Measurements from ENCODE around the gene IL19.
"Not testable (repeated sequence)": the region's sequence is repeated elsewhere in the genome, so short reads cannot be mapped to it uniquely, and the experiment has no call there.

Gene IL19

DNA sequence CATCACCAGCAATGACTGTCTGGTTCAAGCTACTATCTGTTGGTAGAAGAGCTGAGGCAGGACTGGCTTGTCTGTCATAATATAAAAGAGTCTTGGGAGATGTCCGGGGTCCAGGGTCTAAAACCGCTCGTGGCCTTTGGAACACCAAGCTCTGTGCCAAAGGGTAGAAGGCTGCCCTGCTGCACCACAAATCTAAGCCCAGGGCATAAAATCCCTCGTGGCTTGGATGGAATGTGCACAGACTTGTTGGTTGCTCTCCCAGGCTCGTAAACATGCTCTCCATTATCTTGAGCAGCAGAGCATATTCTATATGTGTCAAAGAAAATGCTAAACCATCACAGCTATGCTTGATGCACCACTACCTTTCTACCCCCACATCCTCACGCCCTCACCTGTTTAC is 8.3 kb downstream of the IL19 start:
- H3K27ac Mint-ChIP-seq; H3K9me3 Mint-ChIP-seq; H3K4me3 Mint-ChIP-seq; H3K36me3 Mint-ChIP-seq (ENCODE audit: low read depth); DNase-seq; H3K27me3 Mint-ChIP-seq: not testable (repeated sequence)
- H3K4me1 Mint-ChIP-seq (ENCODE audit: low read depth): peaks cover 32% of the 10 kb centered on the region

DNA sequence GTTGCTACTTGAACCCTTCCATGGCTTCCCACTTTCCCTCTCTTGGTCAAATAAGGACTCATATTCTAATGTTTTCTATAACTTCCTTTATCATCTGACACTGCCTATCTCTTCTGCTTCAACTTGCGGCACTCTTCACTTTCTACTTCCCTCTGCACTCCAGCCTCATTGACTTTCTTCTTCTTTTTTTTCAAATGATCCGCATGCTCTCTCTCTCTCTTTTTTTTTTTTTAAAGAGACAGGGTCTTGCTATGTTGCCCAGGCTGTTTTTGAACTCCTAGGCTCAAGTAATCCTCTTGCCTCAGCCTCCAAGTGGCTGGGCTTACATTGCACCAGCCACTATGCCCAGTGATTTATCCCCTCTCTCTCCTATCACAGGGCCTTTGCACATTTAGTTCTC is 9.1 kb downstream of the IL19 start:
- Mint-ChIP-seq H3K9me3 (no peaks in the 10 kb centered on the region), H3K27ac (no peak overlapping the region), H3K36me3 (ENCODE audit: low read depth) (no peaks in the 10 kb centered on the region), H3K27me3 (no peaks in the 10 kb centered on the region), H3K4me3 (no peak overlapping the region), H3K4me1 (ENCODE audit: low read depth) (peaks cover 32% of the 10 kb centered on the region)
- DNase-seq: no peak

DNA sequence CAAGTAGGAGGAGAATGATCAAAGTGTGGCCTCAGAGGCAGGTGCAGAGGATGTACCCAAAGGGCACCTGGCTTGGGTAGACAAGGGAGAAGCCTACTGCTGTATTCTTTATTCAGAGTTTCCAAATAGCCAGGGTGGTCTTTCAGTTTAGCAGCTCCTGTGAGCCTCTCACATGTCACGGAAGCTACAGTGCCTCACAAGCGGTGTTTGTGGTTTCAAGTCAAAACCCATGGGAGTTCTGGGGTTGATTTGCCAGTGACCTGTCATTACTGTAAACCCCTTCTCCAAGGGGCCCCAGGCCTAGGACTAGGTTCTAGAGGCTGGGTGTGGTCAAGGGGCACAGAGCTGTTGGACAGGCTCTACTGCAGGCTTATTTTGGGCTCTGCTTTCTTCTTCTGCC is 11.9 kb downstream of the IL19 start:
- Mint-ChIP-seq H3K4me3 (peak overlapping the region; percentile 6), H3K27ac (peak overlapping the region; percentile 55), H3K27me3 (peaks cover 5% of the 10 kb centered on the region), H3K36me3 (ENCODE audit: low read depth) (no peaks in the 10 kb centered on the region), H3K4me1 (ENCODE audit: low read depth) (peaks cover 57% of the 10 kb centered on the region), H3K9me3 (no peaks in the 10 kb centered on the region)
- DNase-seq: peak; percentile 58

DNA sequence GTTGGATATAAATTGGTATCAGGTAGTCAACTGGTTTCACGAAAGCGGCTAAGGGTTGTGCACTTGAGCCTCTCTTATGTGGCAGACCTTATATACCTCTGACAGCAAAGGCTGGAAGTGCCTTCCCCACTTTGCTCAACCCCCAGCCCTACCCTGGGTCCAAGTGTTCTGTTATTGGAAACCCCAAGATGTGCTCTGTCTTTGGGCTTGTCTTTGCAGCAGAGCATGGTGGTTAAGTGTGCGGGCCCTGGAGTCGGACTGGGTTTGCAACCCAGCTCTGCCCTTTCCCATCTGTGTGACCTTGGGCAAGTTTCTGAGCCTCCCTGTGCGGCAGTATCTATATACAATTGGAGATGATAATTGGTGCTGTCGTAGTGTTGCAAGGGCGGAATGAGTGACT is 12.9 kb downstream of the IL19 start:
- Mint-ChIP-seq H3K9me3 (no peaks in the 10 kb centered on the region), H3K4me3 (no peak overlapping the region), H3K4me1 (ENCODE audit: low read depth) (peaks cover 66% of the 10 kb centered on the region), H3K36me3 (ENCODE audit: low read depth) (no peaks in the 10 kb centered on the region), H3K27ac (peak overlapping the region; percentile 57), H3K27me3 (peaks cover 5% of the 10 kb centered on the region)
- no peak for DNase-seq

DNA sequence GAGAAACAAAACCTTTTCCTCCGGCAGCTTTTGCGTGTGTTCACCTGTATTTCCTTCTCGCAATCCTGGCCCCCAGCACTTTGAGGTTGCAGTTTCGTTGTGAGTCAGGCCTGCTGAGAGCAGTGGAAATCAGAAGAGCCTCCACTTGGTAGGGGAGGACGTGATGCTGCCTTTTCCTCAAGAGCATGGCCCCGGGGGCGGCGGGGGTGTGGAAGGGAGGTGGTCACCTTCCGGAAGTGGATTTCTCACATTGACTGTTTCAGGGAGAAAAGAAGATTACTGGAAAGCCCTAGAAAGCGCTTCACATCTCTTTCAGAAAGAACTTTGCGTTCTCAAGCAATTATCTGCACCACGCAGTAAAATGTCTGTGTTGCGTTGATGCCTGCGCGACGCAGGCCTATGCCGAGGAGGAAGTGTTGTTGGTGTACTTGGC is 13.9 kb downstream of the IL19 start:
- peak overlapping the region; percentile 91 for H3K27ac Mint-ChIP-seq
- H3K4me1 Mint-ChIP-seq (ENCODE audit: low read depth): peaks cover 70% of the 10 kb centered on the region
- peak; percentile 90 for DNase-seq
- H3K4me3 Mint-ChIP-seq: peak overlapping the region; percentile 44
- H3K27me3 Mint-ChIP-seq: peaks cover 11% of the 10 kb centered on the region
- H3K36me3 Mint-ChIP-seq (ENCODE audit: low read depth): no peaks in the 10 kb centered on the region
- no peaks in the 10 kb centered on the region for H3K9me3 Mint-ChIP-seq

DNA sequence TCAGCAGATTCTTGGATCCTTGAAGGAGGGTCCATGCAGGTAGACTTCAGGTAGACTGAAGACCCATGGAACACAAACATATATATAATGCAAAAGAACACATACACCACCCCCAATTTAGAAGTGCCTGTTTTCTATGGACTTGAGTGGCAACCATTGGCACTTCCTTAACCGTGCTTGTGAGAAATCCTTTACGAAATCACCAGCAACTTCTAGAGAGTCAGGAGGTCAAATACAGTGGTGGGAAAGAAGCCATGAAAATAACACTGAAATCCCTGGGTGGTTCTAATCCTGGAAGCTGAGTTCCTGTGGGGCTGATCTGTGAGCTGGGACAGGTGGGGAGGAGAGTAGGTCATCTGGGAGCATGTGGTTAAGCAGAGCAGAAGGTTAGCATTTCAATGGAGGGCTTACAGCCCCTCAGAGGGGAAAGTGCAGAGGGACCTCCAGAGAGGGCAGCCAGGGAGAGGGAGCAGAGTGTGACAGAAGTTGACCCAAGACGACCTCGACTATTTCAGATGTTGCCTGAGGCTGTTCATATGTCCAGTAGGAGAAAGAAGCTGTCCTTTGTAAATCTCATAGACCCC is 14.7 kb downstream of the IL19 start:
- H3K4me3 Mint-ChIP-seq: no peak overlapping the region
- H3K9me3 Mint-ChIP-seq: no peaks in the 10 kb centered on the region
- H3K36me3 Mint-ChIP-seq (ENCODE audit: low read depth): no peaks in the 10 kb centered on the region
- H3K27me3 Mint-ChIP-seq: peaks cover 13% of the 10 kb centered on the region
- no peak for DNase-seq
- peak overlapping the region; percentile 91 for H3K27ac Mint-ChIP-seq
- H3K4me1 Mint-ChIP-seq (ENCODE audit: low read depth): peaks cover 77% of the 10 kb centered on the region

DNA sequence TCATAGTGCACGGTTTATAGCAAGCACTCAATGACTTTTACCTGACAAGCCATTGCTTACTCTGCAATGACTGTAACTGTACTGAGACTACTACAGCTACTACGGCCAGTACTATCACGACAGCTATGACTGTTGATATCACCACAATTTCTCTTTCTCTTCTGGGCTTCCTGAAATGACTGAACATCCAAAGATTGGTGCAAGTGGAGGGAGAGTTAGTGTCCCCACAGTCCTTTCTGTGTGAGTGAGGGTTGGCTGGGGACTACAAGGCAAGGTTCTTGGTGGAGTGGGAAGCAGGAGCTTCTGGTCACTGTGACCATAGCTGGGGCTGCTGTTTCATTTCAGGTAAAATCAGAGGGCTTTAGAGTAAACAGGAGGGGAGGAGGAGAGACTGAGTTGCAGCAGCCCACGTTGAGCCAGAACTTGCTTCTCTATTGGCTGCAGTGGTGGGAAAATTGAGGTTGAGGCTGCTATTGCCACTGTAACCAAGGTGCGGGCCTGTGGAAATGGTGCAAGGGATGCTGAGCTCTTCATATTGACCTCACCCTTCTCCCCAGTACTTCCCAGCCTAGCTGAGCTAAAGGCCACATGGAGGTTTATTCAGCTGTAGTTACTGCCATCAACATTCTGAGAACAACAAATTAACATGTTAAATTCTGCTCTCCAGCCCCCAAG is 15.8 kb downstream of the IL19 start:
- Mint-ChIP-seq H3K4me1 (ENCODE audit: low read depth) (peaks cover 85% of the 10 kb centered on the region), H3K27ac (peak overlapping the region; percentile 58), H3K4me3 (no peak overlapping the region), H3K36me3 (ENCODE audit: low read depth) (no peaks in the 10 kb centered on the region), H3K27me3 (peaks cover 13% of the 10 kb centered on the region), H3K9me3 (no peaks in the 10 kb centered on the region)
- no peak for DNase-seq

DNA sequence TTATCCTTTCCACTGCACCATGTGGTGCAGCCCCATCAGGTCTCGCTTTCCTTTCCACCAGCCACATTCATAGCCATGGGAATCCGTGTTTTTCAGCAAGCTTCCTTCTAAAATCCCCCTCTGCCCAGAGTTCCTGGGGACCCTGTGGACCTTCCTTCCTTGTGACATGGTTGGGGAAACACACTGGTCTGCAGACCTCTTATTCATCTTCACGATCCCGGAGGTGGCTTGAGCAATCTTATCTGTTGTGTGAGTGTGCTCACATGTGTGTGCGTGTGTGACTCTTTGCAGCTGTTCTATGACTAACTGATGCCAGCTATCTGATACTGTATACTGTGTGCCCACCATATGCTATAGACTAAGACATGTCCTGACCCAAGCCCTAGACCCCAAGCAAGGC is 17.3 kb downstream of the IL19 start:
- Mint-ChIP-seq H3K4me1 (ENCODE audit: low read depth) (peaks cover 88% of the 10 kb centered on the region), H3K27me3 (peaks cover 13% of the 10 kb centered on the region), H3K27ac (no peak overlapping the region), H3K36me3 (ENCODE audit: low read depth) (no peaks in the 10 kb centered on the region), H3K4me3 (no peak overlapping the region), H3K9me3 (no peaks in the 10 kb centered on the region)
- no peak for DNase-seq

DNA sequence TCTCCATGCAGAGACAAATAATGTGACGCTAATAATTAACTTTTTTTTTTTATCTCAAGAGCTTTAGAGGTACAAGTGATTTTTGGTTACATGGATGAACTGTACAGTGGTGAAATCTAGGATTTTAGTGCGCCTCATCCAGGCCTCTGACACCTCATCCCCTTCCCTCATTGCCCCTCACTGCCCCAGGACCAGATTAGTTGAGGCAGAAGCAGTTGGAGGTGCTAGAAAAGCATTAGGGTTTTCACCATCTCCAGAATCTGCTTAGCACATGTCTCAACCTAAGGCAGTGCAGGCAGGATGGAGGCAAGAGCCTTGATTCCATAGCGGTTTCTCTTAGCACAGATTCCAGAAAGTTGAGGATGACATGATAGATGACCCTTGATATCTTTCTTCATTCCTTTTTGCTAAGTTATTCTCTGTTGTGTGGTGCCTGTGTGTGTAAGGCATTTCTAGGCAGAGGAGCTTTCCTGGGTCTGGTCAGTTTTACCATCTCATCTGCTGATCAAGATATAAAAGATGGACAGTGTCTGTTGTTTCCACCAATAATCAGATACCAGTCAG is 18.0 kb downstream of the IL19 start:
- Mint-ChIP-seq H3K27ac (no peak overlapping the region), H3K27me3 (peaks cover 13% of the 10 kb centered on the region)

DNA sequence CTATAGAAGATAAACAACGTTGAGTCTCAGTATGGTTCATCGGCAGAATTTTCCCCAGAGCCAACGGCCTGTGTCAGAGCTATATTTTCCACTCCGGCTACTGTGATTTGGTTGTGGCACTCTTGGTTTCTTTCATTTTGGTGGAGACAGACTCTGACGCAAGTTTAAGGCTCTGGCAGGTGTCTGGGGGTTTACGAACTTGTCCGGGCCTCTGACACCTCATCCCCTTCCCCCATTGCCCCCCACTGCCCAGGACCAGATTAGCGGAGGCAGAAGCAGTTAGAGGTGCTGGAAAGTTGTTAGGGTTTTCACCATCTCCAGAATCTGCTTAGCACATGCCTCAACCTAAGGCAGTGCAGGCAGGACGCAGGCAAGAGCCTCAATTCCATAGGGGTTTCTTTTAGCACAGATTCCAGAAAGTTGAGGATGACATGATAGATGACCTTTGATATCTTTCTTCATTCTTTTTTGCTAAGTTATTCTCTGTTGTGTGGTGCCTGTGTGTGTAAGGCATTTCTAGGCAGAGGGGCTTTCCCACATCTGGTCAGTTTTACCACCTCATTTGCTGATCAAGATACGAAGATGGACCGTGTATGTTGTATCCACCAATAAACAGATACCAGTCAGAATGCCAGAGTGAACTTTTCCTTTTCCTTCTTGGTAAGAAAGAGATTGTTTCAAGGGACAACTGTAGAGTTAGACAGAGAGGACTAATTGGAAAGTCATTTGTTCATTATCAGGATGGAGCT is 20.1 kb downstream of the IL19 start:
- Mint-ChIP-seq H3K9me3 (no peaks in the 10 kb centered on the region), H3K27me3 (peaks cover 13% of the 10 kb centered on the region)

More for the DNA sequence above, 18.0 kb downstream of the IL19 start:
- H3K9me3 Mint-ChIP-seq: no peaks in the 10 kb centered on the region
- no peaks in the 10 kb centered on the region for H3K36me3 Mint-ChIP-seq (ENCODE audit: low read depth)
- peaks cover 89% of the 10 kb centered on the region for H3K4me1 Mint-ChIP-seq (ENCODE audit: low read depth)
- no peak overlapping the region for H3K4me3 Mint-ChIP-seq
- DNase-seq: no peak

DNA sequence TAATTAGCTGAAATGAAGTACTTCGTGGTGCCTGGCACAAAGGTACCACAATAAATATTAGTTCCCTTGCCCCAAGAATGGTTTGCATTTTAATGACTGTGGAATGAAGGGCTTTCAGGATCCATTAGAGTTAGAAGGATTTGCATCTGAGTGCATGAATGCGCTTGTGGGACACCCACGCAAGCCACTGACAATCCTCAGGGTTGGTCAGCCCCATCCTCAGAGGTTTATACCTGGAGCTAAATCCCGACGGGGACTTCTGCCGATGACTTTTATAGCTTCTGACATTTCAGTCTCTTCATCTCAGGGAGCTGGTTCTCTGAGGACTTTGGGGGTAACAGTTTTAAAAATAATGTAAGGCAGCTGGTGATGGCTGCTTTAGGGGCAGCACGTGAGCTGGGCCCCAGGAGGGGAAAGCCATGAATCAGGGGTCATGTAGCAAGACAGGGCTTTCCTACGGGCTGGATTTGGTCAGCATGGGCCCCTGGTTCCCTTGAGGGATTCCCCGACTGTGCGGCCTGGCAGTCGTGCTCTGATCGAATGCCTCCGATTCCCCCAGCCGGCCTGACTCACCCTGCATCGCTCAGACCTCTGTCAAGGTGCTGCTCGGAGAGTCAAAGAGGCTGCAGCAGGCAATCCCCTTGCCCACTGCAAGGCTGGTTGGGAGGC is 22.5 kb downstream of the IL19 start:
- Mint-ChIP-seq H3K27ac (peak overlapping the region; percentile 31), H3K4me3 (no peak overlapping the region), H3K4me1 (ENCODE audit: low read depth) (peaks cover 74% of the 10 kb centered on the region), H3K9me3 (no peaks in the 10 kb centered on the region), H3K36me3 (ENCODE audit: low read depth) (no peaks in the 10 kb centered on the region), H3K27me3 (peaks cover 8% of the 10 kb centered on the region)
- no peak for DNase-seq

More for the DNA sequence above, 20.1 kb downstream of the IL19 start:
- Mint-ChIP-seq H3K4me3 (no peak overlapping the region), H3K27ac (peak overlapping the region; percentile 59), H3K36me3 (ENCODE audit: low read depth) (no peaks in the 10 kb centered on the region), H3K4me1 (ENCODE audit: low read depth) (peaks cover 89% of the 10 kb centered on the region)
- DNase-seq: no peak

DNA sequence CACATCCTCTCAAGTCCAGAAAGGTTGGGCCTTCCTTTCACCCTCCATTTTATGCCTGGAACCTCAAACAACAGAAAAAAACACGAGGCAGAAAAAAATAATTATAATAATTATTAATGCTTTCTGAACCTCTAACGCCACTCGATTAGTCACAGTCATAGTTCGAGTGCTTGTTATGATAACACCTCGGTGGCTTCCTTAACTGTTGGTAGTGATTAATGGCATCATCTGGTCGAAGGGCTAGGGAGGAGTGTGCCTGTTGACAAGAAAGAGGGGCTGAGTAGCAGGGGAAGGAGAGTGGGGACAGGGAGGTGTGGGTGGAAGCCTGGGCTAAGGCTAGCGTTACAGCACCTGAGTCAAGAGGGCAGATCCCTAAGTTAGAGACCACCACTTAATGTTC is 23.0 kb downstream of the IL19 start:
- H3K27me3 Mint-ChIP-seq: peaks cover 8% of the 10 kb centered on the region
- peaks cover 77% of the 10 kb centered on the region for H3K4me1 Mint-ChIP-seq (ENCODE audit: low read depth)
- no peak for DNase-seq
- no peaks in the 10 kb centered on the region for H3K36me3 Mint-ChIP-seq (ENCODE audit: low read depth)
- peak overlapping the region; percentile 5 for H3K4me3 Mint-ChIP-seq
- no peaks in the 10 kb centered on the region for H3K9me3 Mint-ChIP-seq
- peak overlapping the region; percentile 90 for H3K27ac Mint-ChIP-seq

DNA sequence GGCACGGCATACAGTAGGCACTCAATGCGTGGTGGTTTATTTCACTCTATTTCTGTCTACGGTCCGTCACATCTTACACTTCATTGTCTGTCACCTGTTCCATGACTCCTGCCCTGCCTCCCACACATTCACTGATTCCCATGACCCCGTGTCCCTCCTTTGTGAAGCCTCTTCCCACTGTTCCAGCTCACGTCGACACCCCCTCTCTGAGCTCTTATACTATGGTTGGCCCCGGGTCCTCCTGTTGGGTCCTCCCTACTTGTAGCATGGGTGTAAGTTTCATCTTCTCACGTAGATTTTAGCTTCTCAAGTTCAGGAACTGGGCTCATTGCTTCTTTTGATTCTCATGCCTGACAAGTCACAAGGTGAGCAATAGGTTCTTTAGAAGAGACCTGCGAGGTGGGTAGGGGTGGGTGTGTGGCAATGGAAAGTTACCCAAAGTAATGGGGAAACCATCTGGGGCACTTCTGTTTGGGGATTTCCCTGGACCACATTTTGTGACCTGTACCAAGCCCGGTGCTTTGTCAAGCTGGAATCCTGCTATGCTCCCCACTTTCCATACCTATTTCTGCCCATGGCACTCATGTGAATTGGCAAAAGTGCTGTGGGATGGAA is 23.8 kb downstream of the IL19 start:
- Mint-ChIP-seq H3K36me3 (ENCODE audit: low read depth) (no peaks in the 10 kb centered on the region), H3K4me1 (ENCODE audit: low read depth) (peaks cover 79% of the 10 kb centered on the region), H3K9me3 (no peaks in the 10 kb centered on the region), H3K27me3 (peaks cover 3% of the 10 kb centered on the region), H3K27ac (peak overlapping the region; percentile 90), H3K4me3 (no peak overlapping the region)
- peak; percentile 65 for DNase-seq

DNA sequence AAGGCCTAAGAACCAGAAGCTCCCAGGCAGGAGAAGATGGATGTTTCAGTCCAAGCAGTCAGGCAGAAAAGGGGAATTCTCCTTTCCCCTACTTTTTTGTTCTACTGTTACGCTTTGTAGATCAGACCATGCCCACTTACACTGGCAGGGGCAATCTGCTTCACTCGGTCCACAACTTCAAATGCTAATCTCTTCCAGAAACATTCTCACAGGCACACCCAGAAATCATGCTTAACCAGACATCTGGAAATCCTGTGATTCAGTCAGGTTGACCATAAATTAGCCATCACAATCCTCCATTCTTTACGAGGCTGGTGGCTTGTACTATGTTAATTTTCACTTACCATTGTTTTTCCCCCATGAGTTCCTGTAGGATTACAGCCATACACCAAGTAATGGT is 25.5 kb downstream of the IL19 start:
- Mint-ChIP-seq H3K27me3 (no peaks in the 10 kb centered on the region), H3K36me3 (ENCODE audit: low read depth) (no peaks in the 10 kb centered on the region), H3K4me3 (no peak overlapping the region), H3K4me1 (ENCODE audit: low read depth) (peaks cover 75% of the 10 kb centered on the region), H3K27ac (no peak overlapping the region), H3K9me3 (no peaks in the 10 kb centered on the region)
- no peak for DNase-seq
